ENCODE data around the gene IMMP2L.
"Not testable (repeated sequence)": the region's sequence is repeated elsewhere in the genome, so short reads cannot be mapped to it uniquely, and the experiment has no call there.

Gene IMMP2L

DNA sequence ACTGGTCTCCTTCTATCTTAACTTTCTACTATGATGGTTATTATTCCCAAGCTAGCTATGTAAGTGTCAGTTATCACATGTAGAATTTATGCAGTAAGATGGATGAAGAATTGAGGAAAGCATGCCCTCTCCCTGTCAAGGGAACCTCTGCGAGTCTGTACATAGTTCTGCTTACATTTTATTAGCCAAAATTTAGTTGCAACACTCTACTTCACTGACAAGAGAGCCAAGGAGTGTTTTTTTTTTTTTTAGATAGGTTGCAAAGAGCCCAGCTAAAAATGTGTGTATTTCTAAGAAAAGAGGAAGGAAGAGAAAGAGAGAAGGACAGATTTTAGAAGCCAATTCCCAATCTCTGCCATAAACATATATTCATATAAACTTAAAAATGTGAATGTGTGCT lies 829.1 kb downstream of the IMMP2L start:
- no peak for DNase-seq (ENCODE audit: low read depth, low spot score)

DNA sequence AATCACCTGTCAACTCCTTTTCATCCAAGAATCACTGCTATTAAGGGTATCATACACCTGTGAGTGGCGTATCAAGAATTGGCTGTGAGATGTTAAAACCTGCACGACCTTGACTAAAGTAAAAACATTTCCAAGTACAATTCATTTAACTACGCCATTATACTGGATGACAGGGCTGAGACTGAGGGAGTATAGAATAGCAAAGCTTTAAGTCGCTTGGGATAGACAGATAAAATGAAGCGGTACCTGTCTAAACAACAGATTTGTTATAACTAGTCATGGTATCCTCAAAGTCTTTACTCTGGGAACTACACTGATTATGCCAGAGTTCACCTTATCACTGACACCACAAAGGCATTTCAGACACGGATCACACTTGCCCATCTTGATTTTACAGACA lies 837.5 kb downstream of the IMMP2L start:
- no peak for DNase-seq (ENCODE audit: low read depth, low spot score)
- no peak overlapping the region for H3K4me3 ChIP-seq (ENCODE audit: low read length)

More for the DNA sequence above, 829.1 kb downstream of the IMMP2L start:
- H3K4me3 ChIP-seq (ENCODE audit: low read length), result no peak overlapping the region

- DNase-seq (ENCODE audit: low read depth, low spot score), result no peak
- no peak overlapping the region for H3K4me3 ChIP-seq (ENCODE audit: low read length)
These were observed 840.9 kb downstream of the IMMP2L start for GRCh38 chr7:110721395-110721794.

- no peak overlapping the region for H3K4me3 ChIP-seq (ENCODE audit: low read length)
- no peak for DNase-seq (ENCODE audit: low read depth, low spot score)
These were observed 841.7 kb downstream of the IMMP2L start for GRCh38 chr7:110720626-110721025.

GRCh38 chr7:110719741-110720140 lies 842.6 kb downstream of the IMMP2L start:
- H3K4me3 ChIP-seq (ENCODE audit: low read length), result no peak overlapping the region
- DNase-seq (ENCODE audit: low read depth, low spot score), result no peak

- DNase-seq (ENCODE audit: low read depth, low spot score), result no peak
- no peak overlapping the region for H3K4me3 ChIP-seq (ENCODE audit: low read length)
These were observed 843.6 kb downstream of the IMMP2L start for GRCh38 chr7:110718503-110719205.

- no peak overlapping the region for H3K4me3 ChIP-seq (ENCODE audit: low read length)
- no peak for DNase-seq (ENCODE audit: low read depth, low spot score)
These were observed 858.1 kb downstream of the IMMP2L start for GRCh38 chr7:110704225-110704624.

- no peak overlapping the region for H3K4me3 ChIP-seq (ENCODE audit: low read length)
- no peak for DNase-seq (ENCODE audit: low read depth, low spot score)
These were observed 863.7 kb downstream of the IMMP2L start for GRCh38 chr7:110698576-110698975.

GRCh38 chr7:110693344-110693743 lies 868.9 kb downstream of the IMMP2L start:
- DNase-seq (ENCODE audit: low read depth, low spot score), result no peak

DNA sequence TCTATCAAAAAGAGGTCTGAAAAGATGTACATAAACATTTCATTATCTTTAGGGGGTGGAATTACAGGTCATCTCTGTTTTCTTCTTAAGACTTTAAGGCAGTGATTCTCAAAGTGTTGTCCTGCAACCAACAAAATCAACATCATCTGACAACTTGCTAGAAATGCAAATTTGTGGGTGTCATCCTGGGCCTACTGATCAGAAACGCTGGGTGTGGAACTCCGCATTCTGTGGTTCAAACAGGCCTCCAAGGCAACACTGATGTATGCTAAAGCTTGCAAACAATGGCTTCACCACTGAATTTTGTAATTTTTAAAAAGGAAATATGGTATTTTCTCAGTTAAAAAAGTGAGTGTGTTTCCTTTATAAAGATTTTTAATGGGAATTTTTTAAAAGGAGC lies 873.4 kb downstream of the IMMP2L start:
- DNase-seq (ENCODE audit: low read depth, low spot score), result no peak
- no peak overlapping the region for H3K4me3 ChIP-seq (ENCODE audit: low read length)

More at GRCh38 chr7:110693344-110693743, 868.9 kb downstream of the IMMP2L start:
- H3K4me3 ChIP-seq (ENCODE audit: low read length), result no peak overlapping the region

- no peak for DNase-seq (ENCODE audit: low read depth, low spot score)
- H3K4me3 ChIP-seq (ENCODE audit: low read length), result no peak overlapping the region
These were observed 876.4 kb downstream of the IMMP2L start for GRCh38 chr7:110685899-110686298.

DNA sequence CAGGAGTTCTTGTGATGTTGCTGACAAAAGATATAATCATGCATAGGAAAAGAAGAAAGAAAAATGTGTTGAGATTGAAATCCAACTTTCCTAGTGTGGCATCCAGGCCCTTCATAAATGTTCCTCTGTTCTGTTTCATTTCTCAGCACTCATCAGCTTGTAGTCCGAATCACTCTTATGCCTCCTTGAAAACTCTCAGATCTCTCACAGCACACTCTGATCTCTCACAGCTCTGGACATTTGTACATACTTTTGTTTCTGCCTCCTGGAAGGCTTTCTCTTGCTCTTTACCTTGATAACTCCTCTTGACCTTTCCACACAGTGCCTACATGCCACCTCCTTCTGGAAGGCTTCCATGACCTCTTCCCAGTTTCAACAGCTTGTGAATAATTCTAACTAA lies 880.4 kb downstream of the IMMP2L start:
- no peak overlapping the region for H3K4me3 ChIP-seq (ENCODE audit: low read length)
- no peak for DNase-seq (ENCODE audit: low read depth, low spot score)

GRCh38 chr7:110677405-110677804 lies 884.9 kb downstream of the IMMP2L start:
- H3K4me3 ChIP-seq (ENCODE audit: low read length), result no peak overlapping the region
- no peak for DNase-seq (ENCODE audit: low read depth, low spot score)

DNA sequence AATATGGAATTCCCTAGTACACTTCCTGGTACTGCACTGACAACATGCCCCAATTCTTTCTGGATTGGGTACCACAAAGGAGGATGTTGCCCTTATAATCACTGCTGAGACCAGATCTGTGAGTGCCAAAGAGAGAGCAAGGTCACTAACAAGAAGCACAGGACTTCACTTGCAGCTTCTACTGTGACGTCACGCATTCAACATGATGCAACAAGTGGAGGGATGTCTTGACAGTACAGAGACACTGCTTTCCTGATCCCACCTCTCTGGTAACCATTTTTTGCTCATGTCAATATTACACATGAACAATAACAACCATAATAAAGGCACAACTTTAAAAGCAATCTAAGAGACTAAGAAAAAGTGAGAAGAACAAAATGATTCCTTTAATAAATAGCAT lies 885.5 kb downstream of the IMMP2L start:
- H3K4me3 ChIP-seq (ENCODE audit: low read length), result no peak overlapping the region
- no peak for DNase-seq (ENCODE audit: low read depth, low spot score)

DNA sequence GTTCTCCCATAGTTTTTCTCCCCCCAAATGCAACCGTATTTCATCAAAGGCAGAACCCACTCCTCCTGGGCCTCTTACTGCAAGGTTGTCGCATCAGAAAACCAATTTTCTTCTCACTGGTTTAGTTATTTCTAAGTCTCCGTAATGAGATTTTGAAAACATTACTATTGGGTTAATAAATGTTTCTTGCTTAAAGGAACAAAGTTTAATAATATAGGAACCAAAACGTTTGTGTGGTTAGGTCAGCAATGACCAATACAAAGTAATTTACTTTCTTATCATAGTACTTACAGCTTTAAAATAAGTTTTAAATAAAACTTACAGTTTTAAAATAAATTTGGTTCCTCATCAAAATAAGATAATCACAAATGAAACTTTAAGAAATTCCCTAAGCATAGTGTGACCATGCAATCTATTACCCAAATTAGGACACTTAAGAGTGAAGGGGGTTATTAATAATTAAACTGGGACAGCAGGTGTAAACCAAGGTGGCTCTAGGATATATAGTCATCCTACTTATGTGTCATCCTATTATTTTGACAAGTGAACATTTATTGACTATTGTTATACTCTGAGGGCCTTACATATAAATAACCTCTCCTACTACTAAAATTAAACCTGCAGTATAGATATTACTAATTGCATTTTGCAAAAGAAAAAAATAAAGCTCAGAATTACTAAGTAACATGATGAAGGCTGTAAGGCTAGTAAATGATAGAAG lies 886.7 kb downstream of the IMMP2L start:
- no peak for DNase-seq (ENCODE audit: low read depth, low spot score)

GRCh38 chr7:110673148-110673547 lies 889.1 kb downstream of the IMMP2L start:
- no peak for DNase-seq (ENCODE audit: low read depth, low spot score)
- H3K4me3 ChIP-seq (ENCODE audit: low read length), result no peak overlapping the region

More for the DNA sequence above, 886.7 kb downstream of the IMMP2L start:
- no peak overlapping the region for H3K4me3 ChIP-seq (ENCODE audit: low read length)

GRCh38 chr7:110669410-110669809 lies 892.9 kb downstream of the IMMP2L start:
- DNase-seq (ENCODE audit: low read depth, low spot score), result no peak
- no peak overlapping the region for H3K4me3 ChIP-seq (ENCODE audit: low read length)

DNA sequence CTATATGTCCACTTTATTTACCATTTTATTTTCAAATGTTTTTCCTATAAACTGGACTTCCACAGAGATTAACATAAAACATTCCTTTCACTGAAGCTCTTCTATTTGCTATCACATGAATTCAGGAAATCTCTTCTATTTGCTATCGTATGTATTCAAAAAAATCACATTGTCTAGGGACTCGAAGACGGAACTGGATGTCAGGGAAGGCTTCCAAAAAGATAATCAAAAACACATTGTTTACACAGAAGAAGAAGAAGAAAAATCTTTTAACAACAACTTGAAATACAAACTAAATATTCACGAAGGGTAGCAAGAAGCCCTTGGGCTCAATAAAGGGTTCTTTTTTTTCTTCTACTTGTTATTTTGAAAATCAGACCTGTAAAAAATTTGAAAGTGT lies 897.5 kb downstream of the IMMP2L start:
- no peak for DNase-seq (ENCODE audit: low read depth, low spot score)
- no peak overlapping the region for H3K4me3 ChIP-seq (ENCODE audit: low read length)

DNA sequence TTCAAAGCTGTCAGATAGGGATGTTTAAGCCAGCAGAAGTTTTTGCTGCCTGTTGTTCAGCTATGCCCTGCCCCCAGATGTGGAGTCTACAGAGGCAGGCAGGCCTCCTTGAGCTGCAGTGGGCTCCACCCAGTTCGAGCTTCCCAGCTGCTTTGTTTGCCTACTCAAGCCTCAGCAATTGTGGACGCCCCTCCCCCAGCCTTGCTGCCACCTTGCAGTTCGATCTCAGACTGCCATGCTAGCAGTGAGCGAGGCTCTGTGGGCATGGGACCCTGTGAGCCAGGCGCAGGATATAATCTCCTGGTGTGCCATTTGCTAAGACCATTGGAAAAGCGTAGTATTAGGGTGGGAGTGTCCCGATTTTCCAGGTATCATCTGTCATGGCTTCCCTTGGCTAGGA lies 901.7 kb downstream of the IMMP2L start:
- DNase-seq (ENCODE audit: low read depth, low spot score); H3K4me3 ChIP-seq (ENCODE audit: low read length): not testable (repeated sequence)

- DNase-seq (ENCODE audit: low read depth, low spot score), result no peak
- no peak overlapping the region for H3K4me3 ChIP-seq (ENCODE audit: low read length)
These were observed 912.0 kb downstream of the IMMP2L start for GRCh38 chr7:110650328-110650727.

DNA sequence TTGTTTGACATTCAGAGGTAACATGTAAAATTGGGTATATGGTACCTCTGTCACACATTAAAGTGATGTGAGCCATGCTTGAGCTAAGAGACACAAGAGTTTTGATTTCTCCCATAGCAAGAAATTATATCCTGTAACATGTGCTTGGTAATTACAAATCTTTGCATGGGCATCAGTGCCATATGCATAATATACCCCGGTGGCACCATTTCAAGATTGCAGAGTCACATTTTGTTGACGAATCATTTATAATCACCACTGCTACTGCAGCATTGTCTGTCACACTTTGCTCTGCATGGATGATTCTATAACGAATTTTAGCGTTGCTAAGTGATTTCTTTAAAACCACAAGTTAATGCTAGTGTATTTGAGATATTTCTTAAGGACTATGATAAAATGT lies 915.0 kb downstream of the IMMP2L start:
- DNase-seq (ENCODE audit: low read depth, low spot score), result no peak
- no peak overlapping the region for H3K4me3 ChIP-seq (ENCODE audit: low read length)
